GM18951 (cell line): ENCODE results near the gene C1QL4.
"Not testable (repeated sequence)": the region's sequence is repeated elsewhere in the genome, so short reads cannot be mapped to it uniquely, and the experiment has no call there.

ENCODE experiments used
- POLR2A ChIP-seq: IDR thresholded peaks from 4 replicates; pipeline ENCODE4 v1.6.1; 2011; ENCODE audit warnings: mild to moderate bottlenecking; ENCODE audit not compliant: insufficient read length, insufficient read depth; ENCODE audit errors: extremely low read depth
- in situ Hi-C: fragments of 300-500 bp; cut with MboI; formaldehyde crosslinking; loops from one replicate; pipeline ENCODE4 v1.12.0; 2022; ENCODE audit warnings: low sequenced_read_pairs, mixed read lengths, inconsistent platforms; ENCODE audit not compliant: unreplicated experiment

The C1QL4 gene

GRCh38 chr12:49334681-49335080 is 2.3 kb downstream of the C1QL4 start:
- no peak for TF ChIP-seq POLR2A
- in situ Hi-C loops = no loop called here

DNA sequence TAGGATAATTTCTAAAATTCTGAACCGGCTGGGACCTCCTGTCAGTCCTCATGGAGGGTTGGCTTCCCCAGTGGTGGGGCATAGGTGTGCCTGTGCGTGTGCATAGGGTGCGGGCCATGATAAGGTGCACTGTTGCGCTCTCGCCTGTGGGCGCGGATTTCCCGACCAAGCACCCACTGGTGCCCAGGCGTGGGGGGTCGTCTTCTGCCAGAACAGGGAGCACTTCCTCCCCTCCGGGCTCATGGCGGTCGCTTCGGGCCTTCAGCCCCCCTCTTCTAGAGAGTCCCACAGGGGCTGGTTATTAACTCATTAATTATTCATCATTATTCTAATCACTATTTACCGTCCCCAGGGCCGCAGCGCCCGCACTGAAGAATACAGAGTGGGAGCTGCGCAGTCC is 2.8 kb downstream of the C1QL4 start:
- no peak for TF ChIP-seq POLR2A
- in situ Hi-C loops = no loop called here

DNA sequence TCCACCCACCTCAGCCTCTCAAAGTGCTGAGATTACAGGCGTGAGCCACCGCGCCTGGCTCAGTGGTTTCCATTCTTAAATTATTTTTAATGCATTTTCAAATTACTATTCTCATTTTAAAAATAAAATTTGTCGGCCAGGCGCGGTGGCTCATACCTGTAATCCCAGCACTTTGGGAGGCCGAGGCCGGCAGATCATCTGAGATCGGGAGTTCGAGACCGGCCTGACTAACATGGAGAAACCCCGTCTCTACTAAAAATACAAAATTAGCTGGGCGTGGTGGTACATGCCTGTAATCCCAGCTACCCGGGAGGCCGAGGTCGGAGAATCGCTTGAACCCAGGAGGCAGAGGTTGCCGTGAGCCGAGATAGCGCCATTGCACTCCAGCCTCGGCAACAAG is 3.2 kb downstream of the C1QL4 start:
- in situ Hi-C loops = not testable (repeated sequence)

DNA sequence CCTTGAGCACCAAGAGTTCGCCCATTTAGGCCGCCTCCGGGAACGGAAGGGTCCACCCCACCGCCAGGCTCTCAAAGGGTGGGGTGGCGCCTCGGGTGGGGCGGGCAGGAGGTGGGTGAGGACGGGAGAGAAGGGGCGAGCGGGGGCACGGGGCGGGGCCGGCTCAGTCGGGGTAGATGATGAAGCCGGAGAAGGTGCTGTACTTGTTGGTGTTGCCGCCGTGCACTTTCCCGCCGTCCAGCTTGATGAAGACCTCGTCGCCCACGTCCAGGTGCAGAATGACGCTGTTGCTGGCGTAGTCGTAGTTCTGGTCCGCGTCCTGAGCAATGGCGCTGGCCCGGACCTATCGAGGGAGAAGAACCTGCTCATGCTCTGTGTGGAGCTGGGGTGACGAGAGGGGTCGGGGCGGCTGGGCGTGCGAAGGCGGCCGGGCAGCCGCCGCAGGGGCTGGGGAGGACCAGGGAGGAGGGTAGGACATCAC is 4.1 kb downstream of the C1QL4 start:
- no peak for TF ChIP-seq POLR2A

DNA sequence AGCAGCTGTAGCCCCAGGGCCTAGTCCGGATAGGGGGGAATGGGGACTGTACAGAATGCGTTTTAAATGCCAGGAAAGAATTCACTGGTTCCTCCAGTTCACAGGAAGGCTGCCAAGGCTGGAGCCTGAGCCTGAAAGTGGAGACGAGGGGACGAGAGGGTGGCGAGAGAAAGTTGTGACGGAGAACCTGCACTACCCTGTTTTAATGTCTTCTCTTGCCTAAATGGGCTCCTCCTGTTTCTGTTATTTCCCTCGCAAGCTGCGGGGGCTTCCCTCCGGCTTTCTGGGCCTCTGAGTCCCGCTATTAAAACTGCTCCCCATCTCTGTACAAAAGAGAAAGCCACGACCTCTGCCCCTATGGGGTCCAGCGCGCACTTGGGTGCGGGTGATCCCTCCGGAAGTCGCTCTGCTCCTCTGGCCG is 4.5 kb downstream of the C1QL4 start:
- in situ Hi-C loops = no loop called here
- no peak for TF ChIP-seq POLR2A

More for the DNA sequence above, 4.1 kb downstream of the C1QL4 start:
- in situ Hi-C loops = no loop called here

- in situ Hi-C loops = no loop called here
These were observed 5.4 kb downstream of the C1QL4 start for GRCh38 chr12:49331380-49332222.

GRCh38 chr12:49330631-49331379 is 6.2 kb downstream of the C1QL4 start:
- in situ Hi-C loops = no loop called here

More at GRCh38 chr12:49331380-49332222, 5.4 kb downstream of the C1QL4 start:
- TF ChIP-seq POLR2A = no peak

GRCh38 chr12:49330032-49330619 is 6.9 kb downstream of the C1QL4 start:
- in situ Hi-C loops = no loop called here
- no peak for TF ChIP-seq POLR2A

More at GRCh38 chr12:49330631-49331379, 6.2 kb downstream of the C1QL4 start:
- no peak for TF ChIP-seq POLR2A

GRCh38 chr12:49328816-49329215 is 8.2 kb downstream of the C1QL4 start:
- no peak for TF ChIP-seq POLR2A
- in situ Hi-C loops = no loop called here

DNA sequence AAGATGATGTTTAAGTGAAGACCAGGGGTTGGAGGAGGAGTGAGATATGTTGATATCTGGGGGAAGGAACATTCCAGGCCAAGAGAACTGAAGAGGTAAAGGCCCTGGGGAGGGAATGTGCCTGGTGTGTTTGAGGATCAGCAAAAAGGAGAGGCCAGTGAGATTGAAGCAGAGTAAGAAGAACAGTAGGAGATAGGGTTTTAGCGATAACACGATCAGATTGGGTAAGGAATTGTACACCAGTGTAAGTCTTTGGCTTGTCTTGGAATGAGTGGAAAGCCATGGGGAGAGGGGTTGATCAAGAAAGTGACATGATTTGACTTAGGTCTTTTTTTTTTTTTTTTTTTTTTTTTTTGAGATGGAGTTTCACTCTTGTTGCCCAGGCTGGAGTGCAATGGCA is 9.1 kb downstream of the C1QL4 start:
- TF ChIP-seq POLR2A = no peak
- in situ Hi-C loops = no loop called here

GRCh38 chr12:49327368-49327767 is 9.6 kb downstream of the C1QL4 start:
- no peak for TF ChIP-seq POLR2A
- in situ Hi-C loops = no loop called here

DNA sequence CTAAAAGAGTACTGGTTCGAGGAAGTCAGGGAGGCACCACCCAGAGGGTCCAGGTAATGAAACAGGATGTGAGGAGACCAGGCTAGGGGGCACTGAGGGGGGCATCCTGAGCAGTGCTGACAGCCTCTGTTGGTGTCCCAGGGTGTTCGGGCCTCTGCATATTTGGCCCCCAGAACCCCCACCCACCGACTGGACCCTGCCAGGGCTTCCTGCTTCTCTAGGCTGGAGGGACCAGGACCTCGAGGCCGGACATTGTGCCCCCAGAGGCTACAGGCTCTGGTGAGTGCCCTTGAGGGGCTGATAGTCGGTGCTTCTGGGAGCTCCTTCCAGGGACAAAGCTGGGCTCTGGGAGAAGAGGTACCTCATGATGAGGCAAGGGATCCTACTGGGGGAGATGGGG is 11.4 kb downstream of the C1QL4 start:
- in situ Hi-C loops = no loop called here
- TF ChIP-seq POLR2A = no peak

DNA sequence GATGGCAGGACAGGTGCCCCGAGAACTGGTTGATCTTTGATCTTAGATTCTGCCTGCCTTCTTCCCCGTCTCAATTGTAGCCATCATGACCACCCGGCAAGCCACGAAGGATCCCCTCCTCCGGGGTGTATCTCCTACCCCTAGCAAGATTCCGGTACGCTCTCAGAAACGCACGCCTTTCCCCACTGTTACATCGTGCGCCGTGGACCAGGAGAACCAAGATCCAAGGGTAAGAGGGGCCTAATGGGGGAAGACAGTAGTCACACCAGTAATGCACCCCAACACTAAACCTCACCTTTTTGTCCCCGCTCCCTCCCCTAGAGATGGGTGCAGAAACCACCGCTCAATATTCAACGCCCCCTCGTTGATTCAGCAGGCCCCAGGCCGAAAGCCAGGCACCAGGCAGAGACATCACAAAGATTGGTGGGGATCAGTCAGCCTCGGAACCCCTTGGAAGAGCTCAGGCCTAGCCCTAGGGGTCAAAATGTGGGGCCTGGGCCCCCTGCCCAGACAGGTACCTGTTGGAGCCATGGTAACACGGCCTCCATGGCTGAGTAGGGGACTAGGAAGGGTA is 13.4 kb downstream of the C1QL4 start:
- TF ChIP-seq POLR2A = no peak
- in situ Hi-C loops = no loop called here
